Gastroesophageal sphincter (tissue), 4 donors: ENCODE results near the gene ZNF787. TPM values are rescaled to one million over a fixed set of nuclear protein-coding genes. Genes with fewer than 3 reads are reported as not detected.

Experiments
- ATAC-seq: fragments of 150-250 bp; one replicate; pipeline ENCODE4 v1.9.1; 2016; ENCODE audit warnings: mild to moderate bottlenecking, moderate library complexity
- H3K27ac ChIP-seq, 4 donors: fragments of 200-600 bp; sonication (generic) in 3 of 4; 1 replicate in 3 of 4; 2 replicates in 1 of 4; pipeline ENCODE4 v1.5.1; 2016 to 2019
- H3K27me3 ChIP-seq: fragments of 200-600 bp; sonication (generic); one replicate; pipeline ENCODE4 v1.5.1; 2019
- H3K36me3 ChIP-seq, 2 donors: fragments of 200-600 bp; sonication (generic); one replicate each; pipeline ENCODE4 v1.5.1; 2019; ENCODE audit warnings: control low read depth in 1 of 2
- H3K4me1 ChIP-seq, 3 donors: fragments of 200-600 bp; sonication (generic); 1 replicate in 2 of 3; 2 replicates in 1 of 3; pipeline ENCODE4 v1.5.1; 2016 to 2019; ENCODE audit warnings: control low read depth in 2 of 3
- H3K4me3 ChIP-seq, 2 donors: fragments of 200-600 bp; sonication (generic); one replicate each; pipeline ENCODE4 v1.5.1; 2019; ENCODE audit warnings: mild to moderate bottlenecking in 1 of 2, moderate library complexity in 1 of 2
- H3K9me3 ChIP-seq, 3 donors: fragments of 200-600 bp; sonication (generic); one replicate each; pipeline ENCODE4 v1.5.1; 2017 to 2019; ENCODE audit warnings: control low read depth in 2 of 3
- CTCF ChIP-seq, 4 experiments: fragments of 200-600 bp in 2 of 4; fragments of 450-650 bp in 2 of 4; sonication (generic) in 1 of 4; IDR thresholded peaks; one replicate each; pipeline ENCODE4 v1.5.1; 2017 to 2019; ENCODE audit warnings: antibody characterized with exemption in 4 of 4, mild to moderate bottlenecking in 2 of 4, moderate library complexity in 2 of 4
- EP300 ChIP-seq: sonication (generic); formaldehyde crosslinking; IDR thresholded peaks from one replicate; pipeline ENCODE4 v1.6.1; 2017; ENCODE audit warnings: antibody characterized with exemption, mild to moderate bottlenecking
- POLR2A ChIP-seq, 2 donors: fragments of 450-650 bp; IDR thresholded peaks; one replicate each; pipeline ENCODE4 v1.6.1; 2017; ENCODE audit warnings: antibody characterized with exemption in 2 of 2, mild to moderate bottlenecking in 2 of 2, moderate library complexity in 1 of 2
- POLR2AphosphoS5 ChIP-seq: sonication (generic); formaldehyde crosslinking; IDR thresholded peaks from one replicate; pipeline ENCODE4 v1.6.1; 2017; ENCODE audit warnings: antibody characterized with exemption
- WGBS, 2 donors: methylation state at CpG; one replicate each; pipeline ENCODE4 v1.1.5; 2018; ENCODE audit warnings: low coverage in 1 of 2; 5-methylcytosine and 5-hydroxymethylcytosine counted together
- total RNA-seq, 4 donors: library from RNA; depleted of rRNA; stranded (reverse); fragments of >200 nt; gene quantifications; one replicate each; pipeline ENCODE4 v1.1.0, GENCODE V29; 2016

The ZNF787 gene
- total RNA-seq, 4 donors from 2014 or later = 18.6 to 31.8 (median 19.7) TPM

DNA sequence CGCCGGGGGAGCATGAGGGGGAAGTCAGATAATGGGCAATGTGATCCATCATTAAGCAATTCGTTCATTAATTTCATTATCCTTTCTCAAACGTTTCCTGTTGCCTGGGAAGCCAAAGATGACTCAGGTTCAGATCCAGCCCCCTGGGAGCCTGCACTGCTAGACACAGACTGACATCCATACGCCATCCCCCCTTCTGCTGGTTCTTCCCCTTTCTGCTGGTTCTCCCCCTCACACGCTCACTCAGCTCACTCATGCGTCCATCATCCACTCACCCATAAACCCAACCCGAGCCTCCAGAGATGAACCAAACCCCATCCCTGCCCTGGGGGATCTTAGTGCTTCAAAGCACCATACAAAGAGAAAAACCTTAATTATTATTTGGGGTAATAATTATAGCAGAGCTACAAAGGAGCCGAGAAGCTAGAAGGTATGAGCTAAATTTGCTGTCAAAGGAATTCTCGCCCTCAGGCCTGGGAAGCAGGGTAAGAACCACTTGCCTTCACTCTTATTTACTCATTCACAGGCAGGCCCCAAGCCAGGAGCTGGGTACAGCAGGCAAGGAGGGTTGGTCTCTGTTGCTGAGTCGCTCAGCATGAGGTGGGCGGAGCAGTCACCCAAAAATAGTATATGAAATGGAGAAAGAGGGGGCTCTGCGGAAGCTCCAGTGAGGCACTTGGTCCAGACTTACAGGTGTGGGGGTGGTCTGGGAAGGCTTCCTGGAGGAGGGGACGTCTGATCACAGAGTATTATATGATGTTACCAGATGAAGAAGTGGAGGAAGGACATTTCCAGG, 13.0 kb upstream of the ZNF787 start:
- no peaks in the 10 kb centered on the region for H3K36me3 ChIP-seq
- no peak overlapping the region for H3K27ac ChIP-seq
- peaks cover 0 to 58% (median 0%) of the 10 kb centered on the region in 3 donors for H3K4me1 ChIP-seq
- TF ChIP-seq POLR2AphosphoS5 = no peak
- TF ChIP-seq POLR2A (IDR thresholded peaks at IDR 0.05) = no peak
- no peak for TF ChIP-seq CTCF (IDR thresholded peaks at IDR 0.05)
- TF ChIP-seq EP300 = no peak
- H3K4me3 ChIP-seq = no peak overlapping the region
- 62 to 72% methylated on average over 7 to 13 of the region's 14 CpGs for WGBS, 2 donors
- H3K9me3 ChIP-seq = no peaks in the 10 kb centered on the region
- no peak for ATAC-seq
- no peaks in the 10 kb centered on the region for H3K27me3 ChIP-seq

GRCh38 chr19:56132316-56132822, 11.3 kb upstream of the ZNF787 start:
- no peaks in the 10 kb centered on the region for H3K27me3 ChIP-seq
- no peaks in the 10 kb centered on the region for H3K36me3 ChIP-seq
- ATAC-seq = peak; percentile 79
- WGBS, 2 donors = 10 to 14% methylated on average over 4 to 8 of the region's 14 CpGs
- peaks cover 0 to 46% (median 0%) of the 10 kb centered on the region in 3 donors for H3K4me1 ChIP-seq
- no peak overlapping the region for H3K4me3 ChIP-seq
- H3K27ac ChIP-seq = peak overlapping the region; percentile 49 to 82 (median 74)
- TF ChIP-seq POLR2A (IDR thresholded peaks at IDR 0.05) = no peak
- TF ChIP-seq EP300 = no peak
- TF ChIP-seq POLR2AphosphoS5 = no peak
- no peak for TF ChIP-seq CTCF (IDR thresholded peaks at IDR 0.05)
- no peaks in the 10 kb centered on the region for H3K9me3 ChIP-seq

DNA sequence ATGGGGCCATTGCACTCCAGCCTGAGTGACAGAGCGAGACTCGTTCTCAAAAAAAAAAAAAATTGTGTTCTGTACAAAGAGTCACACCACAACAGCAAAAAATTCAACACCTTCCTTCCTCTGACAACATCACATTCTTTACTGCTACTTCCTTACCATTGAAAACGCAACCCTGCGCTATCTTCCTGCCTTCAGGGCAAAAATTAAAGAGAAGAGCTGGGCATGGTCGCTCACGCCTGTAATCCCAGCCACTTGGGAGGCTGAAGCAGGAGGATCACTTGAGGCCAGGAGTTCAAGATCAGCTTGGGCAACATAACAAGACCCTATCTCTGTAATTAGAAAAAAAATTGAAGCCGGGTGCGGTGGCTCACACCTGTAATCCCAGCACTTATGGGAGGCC, 10.6 kb upstream of the ZNF787 start:
- ATAC-seq = no peak
- Histone ChIP-seq H3K27ac (peak overlapping the region; percentile 49 to 82 (median 74)), H3K27me3 (no peaks in the 10 kb centered on the region), H3K9me3 (no peaks in the 10 kb centered on the region), H3K4me3 (no peak overlapping the region), H3K4me1 (peaks cover 0 to 38% (median 0%) of the 10 kb centered on the region in 3 donors), H3K36me3 (no peaks in the 10 kb centered on the region)
- 95% methylated on average over 7 of the region's 8 CpGs; no CpG with 5 or more reads in 1 of the 2 donors for WGBS, 2 donors
- TF ChIP-seq CTCF (IDR thresholded peaks at IDR 0.05) = no peak
- TF ChIP-seq EP300 = no peak
- no peak for TF ChIP-seq POLR2A (IDR thresholded peaks at IDR 0.05)
- no peak for TF ChIP-seq POLR2AphosphoS5

DNA sequence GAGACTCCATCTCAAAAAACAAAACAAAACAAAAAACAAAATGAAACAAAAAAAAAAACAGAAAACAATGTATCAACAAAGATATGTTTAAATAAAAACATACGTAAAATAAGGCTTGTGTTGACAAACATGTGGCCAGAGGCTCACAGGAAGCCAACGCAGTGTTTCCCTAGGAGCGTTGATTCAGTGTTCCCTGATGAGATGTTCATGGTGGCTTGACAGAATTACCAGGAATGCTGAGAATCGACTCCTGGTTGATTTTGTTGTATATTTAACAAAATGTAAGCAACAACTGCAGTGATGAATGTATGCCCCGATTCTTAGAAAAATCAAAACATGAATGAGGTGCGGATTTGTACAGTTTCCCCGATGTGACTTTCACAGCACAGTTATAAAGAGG, 8.9 kb upstream of the ZNF787 start:
- Histone ChIP-seq H3K36me3 (no peaks in the 10 kb centered on the region), H3K4me1 (peaks cover 0 to 31% (median 0%) of the 10 kb centered on the region in 3 donors), H3K4me3 (no peak overlapping the region), H3K27me3 (no peaks in the 10 kb centered on the region), H3K9me3 (no peaks in the 10 kb centered on the region), H3K27ac (no peak overlapping the region)
- ATAC-seq = no peak
- TF ChIP-seq POLR2AphosphoS5 = no peak
- no peak for TF ChIP-seq POLR2A (IDR thresholded peaks at IDR 0.05)
- no peak for TF ChIP-seq CTCF (IDR thresholded peaks at IDR 0.05)
- WGBS, 2 donors = 78 to 80% methylated on average over 7 of the region's 7 CpGs
